Subcutaneous abdominal adipose tissue (tissue), 5 donors: ENCODE measurements around the gene MAPK4.

Source experiments
- H3K27ac ChIP-seq: one replicate; pipeline ENCODE4 v1.7.0; 2013; ENCODE audit warnings: low read depth, mild to moderate bottlenecking, inconsistent platforms, low read length, moderate library complexity
- H3K27me3 ChIP-seq, 5 donors: one replicate each; pipeline ENCODE4 v1.7.0; 2013; ENCODE audit warnings: low read length in 5 of 5, inconsistent platforms in 1 of 5; ENCODE audit not compliant: control insufficient read depth in 5 of 5, insufficient read depth in 4 of 5
- H3K36me3 ChIP-seq, 5 donors: one replicate each; pipeline ENCODE4 v1.7.0; 2013; ENCODE audit warnings: low read length in 5 of 5; ENCODE audit not compliant: control insufficient read depth in 5 of 5, insufficient read depth in 5 of 5
- H3K4me1 ChIP-seq, 5 donors: one replicate each; pipeline ENCODE4 v1.7.0; 2013; ENCODE audit warnings: low read length in 5 of 5, mild to moderate bottlenecking in 3 of 5, moderate library complexity in 1 of 5; ENCODE audit not compliant: control insufficient read depth in 5 of 5, insufficient read depth in 5 of 5
- H3K4me3 ChIP-seq, 5 donors: one replicate each; pipeline ENCODE4 v1.7.0; 2013; ENCODE audit warnings: low read length in 5 of 5, low read depth in 1 of 5
- H3K9ac ChIP-seq, 5 donors: one replicate each; pipeline ENCODE4 v1.7.0; 2013; ENCODE audit warnings: low read length in 5 of 5, mild to moderate bottlenecking in 4 of 5, moderate library complexity in 3 of 5
- H3K9me3 ChIP-seq, 5 donors: one replicate each; pipeline ENCODE4 v1.7.0; 2013; ENCODE audit warnings: low read length in 5 of 5; ENCODE audit not compliant: control insufficient read depth in 5 of 5
- donor health status: healthy.
- donor health status: healthy.
- donor health status: healthy.
- donor health status: healthy.
- donor health status: healthy.

MAPK4 gene

DNA sequence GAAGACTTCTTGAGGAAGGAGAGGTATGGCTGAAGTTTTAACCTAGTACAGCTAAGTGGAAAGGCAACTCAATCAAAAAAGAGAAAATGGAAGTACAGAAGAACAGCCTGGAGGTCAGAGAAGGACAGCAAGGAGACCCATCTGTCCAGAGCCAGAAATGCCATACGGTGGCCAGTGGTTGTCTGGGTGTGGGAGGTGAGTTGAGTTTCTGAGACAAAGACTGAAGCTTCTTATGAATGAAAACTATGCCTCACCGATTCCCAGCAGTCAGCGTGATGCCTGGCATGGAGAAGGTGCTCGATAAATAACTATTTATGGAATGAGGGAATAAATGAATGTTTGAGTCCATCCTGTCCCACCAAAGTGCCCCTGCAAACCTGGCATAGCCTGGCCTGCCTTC, 161.1 kb downstream of the MAPK4 start:
- no peak overlapping the region for H3K9ac ChIP-seq
- H3K27me3 ChIP-seq, result peaks cover 0 to 7% (median 3%) of the 10 kb centered on the region in 5 donors
- H3K36me3 ChIP-seq, result no peaks in the 10 kb centered on the region
- H3K9me3 ChIP-seq, result peaks cover 0 to 2% (median 1%) of the 10 kb centered on the region in 5 donors
- no peaks in the 10 kb centered on the region for H3K4me1 ChIP-seq
- no peak overlapping the region for H3K4me3 ChIP-seq
- H3K27ac ChIP-seq, result no peak overlapping the region

DNA sequence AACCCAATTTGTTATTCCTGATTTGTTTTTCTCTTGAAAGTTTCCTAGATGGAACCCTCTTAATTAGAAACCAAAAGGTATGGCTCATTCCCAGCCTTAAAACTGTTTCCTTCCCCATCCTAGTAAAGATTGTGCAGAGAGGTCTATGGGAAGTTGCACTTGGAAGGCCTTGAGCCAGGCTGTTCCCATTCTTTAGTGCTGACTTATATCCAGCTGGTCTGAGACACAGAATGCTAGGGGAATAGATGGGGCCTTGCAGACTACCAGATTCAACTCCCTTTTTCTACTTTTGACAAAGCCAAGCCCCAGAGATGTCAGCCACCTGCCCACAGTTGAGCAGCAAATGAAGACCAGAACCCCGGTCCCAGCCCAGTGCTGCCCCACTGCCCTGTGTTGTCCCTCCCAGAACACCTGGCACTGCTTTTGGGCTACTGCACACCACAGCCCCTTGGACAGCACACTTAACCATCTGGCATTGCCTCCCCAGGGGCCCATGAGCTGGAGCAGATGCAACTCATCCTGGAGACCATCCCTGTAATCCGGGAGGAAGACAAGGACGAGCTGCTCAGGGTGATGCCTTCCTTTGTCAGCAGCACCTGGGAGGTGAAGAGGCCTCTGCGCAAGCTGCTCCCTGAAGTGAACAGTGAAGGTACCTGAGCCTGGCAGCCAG, 161.7 kb downstream of the MAPK4 start:
- no peak overlapping the region for H3K27ac ChIP-seq
- peaks cover 0 to 7% (median under 1%) of the 10 kb centered on the region in 5 donors for H3K27me3 ChIP-seq

DNA sequence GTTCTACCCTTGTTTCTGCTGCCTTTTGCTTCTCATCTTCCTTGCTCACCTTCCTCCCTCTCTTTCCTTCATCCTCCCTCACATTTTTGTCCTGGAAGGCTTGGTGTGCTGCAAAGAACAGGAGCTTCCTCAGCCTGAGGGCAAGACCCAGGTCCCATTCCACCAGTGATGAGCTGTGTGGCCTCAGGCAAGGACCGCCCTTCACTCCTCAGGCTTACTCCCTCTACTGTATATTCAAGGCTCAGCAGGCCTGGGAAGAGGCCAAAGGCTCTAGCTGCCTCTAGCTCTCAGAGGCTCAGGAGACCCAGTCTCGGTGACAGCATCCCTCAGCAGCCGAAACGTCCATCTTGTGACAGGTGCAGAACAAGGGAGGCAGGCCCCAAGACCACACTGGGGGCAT, 162.4 kb downstream of the MAPK4 start:
- Histone ChIP-seq H3K27me3 (peaks cover 0 to 7% (median 0%) of the 10 kb centered on the region in 5 donors), H3K9me3 (no peaks in the 10 kb centered on the region), H3K9ac (no peak overlapping the region), H3K4me3 (no peak overlapping the region), H3K4me1 (no peaks in the 10 kb centered on the region), H3K27ac (no peak overlapping the region), H3K36me3 (no peaks in the 10 kb centered on the region)

More for the DNA sequence above, 161.7 kb downstream of the MAPK4 start:
- no peak overlapping the region for H3K9ac ChIP-seq
- no peak overlapping the region for H3K4me3 ChIP-seq
- H3K4me1 ChIP-seq, result no peaks in the 10 kb centered on the region
- no peaks in the 10 kb centered on the region for H3K36me3 ChIP-seq
- no peaks in the 10 kb centered on the region for H3K9me3 ChIP-seq

DNA sequence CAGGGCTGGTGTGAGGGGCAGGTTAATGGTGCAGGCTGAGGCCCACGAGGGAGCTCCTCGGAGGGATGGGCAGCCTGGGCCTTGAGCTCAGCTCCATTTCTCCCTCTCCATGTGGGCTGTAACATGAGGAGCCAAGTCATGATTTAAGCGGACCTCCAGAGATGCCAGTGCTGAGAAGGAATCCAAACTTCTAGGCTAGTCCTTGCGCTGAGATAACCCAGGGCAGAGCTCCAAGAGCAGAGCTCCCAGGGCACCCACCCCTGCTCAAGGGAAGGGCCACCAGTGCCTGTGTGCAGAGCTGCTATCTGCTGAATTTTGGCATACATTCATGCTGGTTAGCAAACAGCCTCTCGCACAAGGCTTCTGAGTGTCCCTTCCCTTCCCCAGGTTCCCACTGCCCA, 164.9 kb downstream of the MAPK4 start:
- Histone ChIP-seq H3K4me1 (no peaks in the 10 kb centered on the region), H3K36me3 (no peaks in the 10 kb centered on the region), H3K27ac (no peak overlapping the region), H3K4me3 (no peak overlapping the region), H3K27me3 (peaks cover 0 to 10% (median 2%) of the 10 kb centered on the region in 5 donors), H3K9me3 (no peaks in the 10 kb centered on the region), H3K9ac (no peak overlapping the region)

DNA sequence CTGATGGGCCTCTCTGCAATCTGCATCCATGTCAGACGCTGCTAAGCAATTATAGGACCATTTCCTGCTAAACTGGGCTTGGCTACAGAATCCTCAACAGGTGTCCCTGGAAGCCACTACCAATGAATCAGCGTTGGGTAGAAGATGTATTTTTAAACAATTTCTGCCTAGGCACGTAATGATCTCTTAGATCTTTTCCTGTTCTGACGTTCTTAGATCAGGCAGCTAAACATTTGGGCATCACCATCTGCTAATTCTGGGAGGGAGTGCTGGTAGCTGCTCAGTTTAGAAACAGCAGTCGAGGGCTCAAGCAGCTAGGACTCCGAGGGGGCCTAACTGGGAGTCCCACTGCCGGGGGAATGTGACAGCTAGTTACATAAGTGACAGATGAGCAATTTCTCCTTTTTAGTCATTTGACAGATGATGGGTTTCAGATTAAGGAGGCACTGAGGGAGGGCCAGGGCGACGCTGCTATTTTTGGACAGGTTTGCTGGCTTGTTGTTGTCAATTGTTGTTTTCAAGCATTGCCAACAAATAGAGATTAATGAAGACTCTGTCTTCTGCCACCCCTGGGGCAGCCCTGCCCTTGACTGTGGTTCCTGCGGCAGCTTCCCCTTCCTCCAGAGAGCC, 167.2 kb downstream of the MAPK4 start:
- H3K9ac ChIP-seq, result no peak overlapping the region
- peaks cover 0 to 10% (median 2%) of the 10 kb centered on the region in 5 donors for H3K27me3 ChIP-seq
- no peak overlapping the region for H3K27ac ChIP-seq
- no peaks in the 10 kb centered on the region for H3K4me1 ChIP-seq
- H3K9me3 ChIP-seq, result no peaks in the 10 kb centered on the region
- no peak overlapping the region for H3K4me3 ChIP-seq
- no peaks in the 10 kb centered on the region for H3K36me3 ChIP-seq

DNA sequence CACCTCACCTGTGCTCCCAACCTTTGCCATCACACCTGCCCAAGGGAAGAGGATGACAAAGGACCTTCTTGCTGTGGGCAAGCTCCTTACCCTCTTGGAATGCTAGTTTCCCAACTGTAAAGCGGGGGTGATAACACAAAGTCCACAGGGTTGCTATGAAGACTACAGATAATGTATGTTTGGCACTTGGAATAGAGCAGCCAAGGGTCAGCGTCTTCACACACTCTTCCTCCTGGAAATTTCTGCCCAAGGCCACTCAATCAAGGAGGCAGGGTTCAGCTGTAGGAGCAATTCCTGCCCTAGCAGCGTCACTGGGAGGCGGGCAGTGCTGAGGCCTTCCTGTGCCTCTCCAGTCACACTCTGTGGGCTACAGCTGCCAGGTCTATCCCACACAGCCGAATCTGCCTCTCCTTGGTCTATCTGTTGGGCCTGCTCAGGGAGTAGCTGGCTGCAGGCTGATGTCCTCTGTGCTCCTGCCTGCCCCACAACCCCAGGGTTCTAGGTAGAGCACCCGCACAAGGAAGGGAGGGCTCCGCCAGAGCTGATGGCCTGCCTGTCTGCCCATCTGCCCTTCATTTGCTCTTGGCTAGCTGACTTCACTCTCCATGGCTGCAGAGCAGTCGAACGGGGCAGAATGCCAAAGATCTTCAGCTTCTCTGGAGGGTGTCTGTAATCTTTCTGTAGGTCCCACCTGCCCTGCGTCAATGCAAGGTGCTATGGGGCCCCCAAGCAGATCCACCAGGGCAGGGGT, 168.0 kb downstream of the MAPK4 start:
- H3K27ac ChIP-seq, result no peak overlapping the region
- no peaks in the 10 kb centered on the region for H3K36me3 ChIP-seq
- no peaks in the 10 kb centered on the region for H3K9me3 ChIP-seq
- no peaks in the 10 kb centered on the region for H3K4me1 ChIP-seq
- H3K9ac ChIP-seq, result no peak overlapping the region
- H3K27me3 ChIP-seq, result peaks cover 0 to 10% (median 2%) of the 10 kb centered on the region in 5 donors
- no peak overlapping the region for H3K4me3 ChIP-seq

DNA sequence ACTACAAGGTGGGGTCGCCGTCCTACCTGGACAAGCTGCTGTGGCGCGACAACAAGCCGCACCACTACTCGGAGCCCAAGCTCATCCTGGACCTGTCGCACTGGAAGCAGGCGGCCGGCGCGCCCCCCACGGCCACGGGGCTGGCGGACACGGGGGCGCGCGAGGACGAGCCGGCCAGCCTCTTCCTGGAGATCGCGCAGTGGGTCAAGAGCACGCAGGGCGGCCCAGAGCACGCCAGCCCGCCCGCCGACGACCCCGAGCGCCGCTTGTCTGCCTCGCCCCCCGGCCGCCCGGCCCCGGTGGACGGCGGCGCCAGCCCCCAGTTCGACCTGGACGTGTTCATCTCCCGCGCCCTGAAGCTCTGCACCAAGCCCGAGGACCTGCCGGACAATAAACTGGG, 169.5 kb downstream of the MAPK4 start:
- H3K27me3 ChIP-seq, result peaks cover 0 to 10% (median 3%) of the 10 kb centered on the region in 5 donors
- no peak overlapping the region for H3K27ac ChIP-seq
- H3K4me1 ChIP-seq, result no peaks in the 10 kb centered on the region
- no peaks in the 10 kb centered on the region for H3K36me3 ChIP-seq
- no peak overlapping the region for H3K9ac ChIP-seq
- H3K4me3 ChIP-seq, result no peak overlapping the region
- no peaks in the 10 kb centered on the region for H3K9me3 ChIP-seq

DNA sequence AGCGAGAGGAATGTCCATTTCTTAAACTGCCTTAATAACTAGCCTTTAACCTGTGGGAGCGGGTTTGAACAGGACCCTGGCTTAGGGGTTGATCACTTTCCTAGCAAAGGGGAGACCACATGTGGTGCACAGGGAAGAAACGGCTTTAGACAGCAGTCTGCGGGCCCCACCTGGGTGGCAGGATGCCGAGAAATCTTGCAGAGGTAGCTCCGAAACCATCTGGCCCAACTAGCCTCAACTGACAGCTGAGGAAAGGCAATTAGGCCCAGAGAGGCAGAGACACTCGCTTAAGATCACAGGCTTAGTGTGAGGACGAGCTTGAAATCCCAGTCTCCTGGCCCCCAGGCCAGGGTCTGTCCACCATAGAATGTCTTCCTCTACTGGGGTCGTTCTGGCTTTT, 170.1 kb downstream of the MAPK4 start:
- Histone ChIP-seq H3K9me3 (no peaks in the 10 kb centered on the region), H3K4me3 (no peak overlapping the region)

DNA sequence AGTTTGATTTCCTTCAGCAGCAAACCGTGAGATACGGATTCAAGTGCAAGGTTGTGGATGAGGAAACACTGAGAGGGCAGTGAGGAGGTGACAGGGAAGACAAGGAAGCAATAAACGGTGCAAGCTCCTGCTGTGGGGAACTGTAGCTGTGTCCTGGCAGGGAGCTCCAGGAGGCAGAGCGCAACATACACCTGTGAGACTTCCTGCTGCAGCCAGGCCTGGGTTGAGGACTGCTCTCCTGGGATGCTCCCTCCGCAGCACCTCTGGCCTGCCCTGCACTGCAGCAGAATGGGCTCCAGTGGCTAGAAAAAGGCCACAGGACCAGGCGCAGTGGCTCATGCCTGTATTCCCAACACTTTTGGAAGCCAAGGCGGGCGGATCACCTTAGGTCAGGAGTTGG, 174.5 kb downstream of the MAPK4 start:
- no peaks in the 10 kb centered on the region for H3K36me3 ChIP-seq
- no peaks in the 10 kb centered on the region for H3K9me3 ChIP-seq
- H3K4me1 ChIP-seq, result no peaks in the 10 kb centered on the region
- no peak overlapping the region for H3K27ac ChIP-seq
- peaks cover 0 to 6% (median 3%) of the 10 kb centered on the region in 5 donors for H3K27me3 ChIP-seq
- H3K4me3 ChIP-seq, result no peak overlapping the region
- H3K9ac ChIP-seq, result no peak overlapping the region

More for the DNA sequence above, 170.1 kb downstream of the MAPK4 start:
- no peaks in the 10 kb centered on the region for H3K4me1 ChIP-seq
- H3K9ac ChIP-seq, result no peak overlapping the region
- peaks cover 0 to 10% (median 3%) of the 10 kb centered on the region in 5 donors for H3K27me3 ChIP-seq
- no peak overlapping the region for H3K27ac ChIP-seq
- H3K36me3 ChIP-seq, result no peaks in the 10 kb centered on the region

DNA sequence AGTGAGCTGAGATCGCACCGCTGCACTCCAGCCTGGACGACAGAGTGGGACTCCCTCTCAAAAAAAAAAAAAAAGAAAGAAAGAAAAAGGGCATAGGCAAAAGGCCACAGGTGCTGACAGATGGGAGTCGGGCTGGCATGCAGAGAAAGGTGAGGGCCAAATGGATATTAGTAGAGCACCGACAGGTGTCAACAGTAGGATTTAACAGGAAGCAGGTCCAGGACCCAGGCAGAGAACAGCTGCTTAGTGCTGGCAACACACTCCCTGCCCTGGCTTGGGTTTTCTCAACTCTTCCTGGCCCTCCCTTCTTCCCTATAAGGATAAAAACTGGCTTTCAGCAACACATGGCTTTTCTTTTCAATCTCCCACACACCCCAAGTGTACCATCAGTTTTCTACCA, 175.0 kb downstream of the MAPK4 start:
- Histone ChIP-seq H3K27me3 (peaks cover 0 to 6% (median 3%) of the 10 kb centered on the region in 5 donors), H3K9ac (no peak overlapping the region), H3K9me3 (no peaks in the 10 kb centered on the region), H3K27ac (no peak overlapping the region), H3K36me3 (no peaks in the 10 kb centered on the region), H3K4me1 (no peaks in the 10 kb centered on the region), H3K4me3 (no peak overlapping the region)
